Omental fat pad (tissue), 4 donors: ENCODE data around the gene SLC12A8. TPM values are rescaled to one million over a fixed set of nuclear protein-coding genes. Genes with fewer than 3 reads are reported as not detected.

ENCODE experiments used
- ATAC-seq: fragments of 150-250 bp; one replicate; pipeline ENCODE4 v1.9.1; 2016; ENCODE audit warnings: mild to moderate bottlenecking, moderate library complexity; ENCODE audit not compliant: low FRiP score
- DNase-seq: peaks from one replicate; pipeline ENCODE4 v3.0.0-alpha.2; 2019; ENCODE audit warnings: low spot score
- CTCF ChIP-seq, 3 donors: fragments of 450-650 bp; IDR thresholded peaks; one replicate each; pipeline ENCODE4 v1.5.1; 2016 to 2017; ENCODE audit warnings: antibody characterized with exemption in 3 of 3, mild to moderate bottlenecking in 3 of 3, moderate library complexity in 2 of 3
- total RNA-seq, 4 donors: library from RNA; depleted of rRNA; stranded (reverse); fragments of >200 nt; gene quantifications; one replicate each; pipeline ENCODE4 v1.1.0, GENCODE V29; 2016

Gene SLC12A8
- total RNA-seq, 4 donors from 2014 or later, result 2.6 to 65.3 (median 8.7) TPM; not detected in 1

- DNase-seq, result no peak
- no peak for TF ChIP-seq CTCF (IDR thresholded peaks at IDR 0.05)
- ATAC-seq, result no peak
Measured at GRCh38 chr3:125194061-125194848, 18.3 kb downstream of the SLC12A8 start.

GRCh38 chr3:125192190-125193035 is 20.1 kb downstream of the SLC12A8 start:
- ATAC-seq (no peak), DNase-seq (no peak)
- no peak for TF ChIP-seq CTCF (IDR thresholded peaks at IDR 0.05)

- ATAC-seq (no peak), DNase-seq (no peak)
- no peak for TF ChIP-seq CTCF (IDR thresholded peaks at IDR 0.05)
Measured at GRCh38 chr3:125191730-125192129, 20.8 kb downstream of the SLC12A8 start.

- DNase-seq (no peak), ATAC-seq (no peak)
- TF ChIP-seq CTCF (IDR thresholded peaks at IDR 0.05), result no peak
Measured at GRCh38 chr3:125191256-125191655, 21.3 kb downstream of the SLC12A8 start.

- ATAC-seq (no peak), DNase-seq (no peak)
- no peak for TF ChIP-seq CTCF (IDR thresholded peaks at IDR 0.05)
Measured at GRCh38 chr3:125190786-125191185, 21.8 kb downstream of the SLC12A8 start.

GRCh38 chr3:125189378-125190165 is 23.0 kb downstream of the SLC12A8 start:
- no peak for DNase-seq
- ATAC-seq, result no peak
- no peak for TF ChIP-seq CTCF (IDR thresholded peaks at IDR 0.05)
